HepG2 (cell line): ENCODE data around the gene SLC35B2. TPM values are rescaled to one million over a fixed set of nuclear protein-coding genes. Genes with fewer than 3 reads are reported as not detected.

Source experiments
- FOXA1 ChIP-seq, 2 experiments: fragments of 450-650 bp in 1 of 2; sonication (generic) in 1 of 2; formaldehyde crosslinking in 1 of 2; IDR thresholded peaks; 2 replicates each; pipeline versions ENCODE4 v1.4.0 to v1.6.1; 2016 to 2020; ENCODE audit warnings: missing genetic modification reagents in 1 of 2
- GABPB1 ChIP-seq: IDR thresholded peaks from 2 replicates; pipeline ENCODE4 v1.6.1; 2016; ENCODE audit warnings: mild to moderate bottlenecking, missing genetic modification reagents, moderate library complexity, missing compliant biosample characterization
- HNRNPK ChIP-seq: fragments of 200-400 bp; formaldehyde crosslinking; IDR thresholded peaks from 2 replicates; pipeline ENCODE4 v1.6.1; 2018; ENCODE audit warnings: low read length, low read depth, moderate library complexity, mild to moderate bottlenecking; ENCODE audit not compliant: poor library complexity, severe bottlenecking
- IRF2 ChIP-seq: IDR thresholded peaks from 2 replicates; pipeline ENCODE4 v1.6.1; 2018; ENCODE audit warnings: missing genetic modification reagents, missing compliant biosample characterization
- KAT8 ChIP-seq: IDR thresholded peaks from 2 replicates; pipeline ENCODE4 v1.6.1; 2016; ENCODE audit warnings: missing genetic modification reagents, missing compliant biosample characterization
- NFRKB ChIP-seq: fragments of 450-650 bp; IDR thresholded peaks from 2 replicates; pipeline ENCODE4 v1.6.1; 2017
- SPEN ChIP-seq: sonication (generic); formaldehyde crosslinking; IDR thresholded peaks from 2 replicates; pipeline ENCODE4 v1.5.1; 2020; ENCODE audit warnings: low read depth, mild to moderate bottlenecking, missing genetic modification reagents
- SRF ChIP-seq: IDR thresholded peaks from 2 replicates; pipeline ENCODE4 v1.6.1; 2011; ENCODE audit warnings: mild to moderate bottlenecking, low read depth, low read length, moderate library complexity
- TBX2 ChIP-seq: sonication (generic); formaldehyde crosslinking; IDR thresholded peaks from 2 replicates; pipeline ENCODE4 v1.5.0; 2020; ENCODE audit warnings: missing genetic modification reagents, mild to moderate bottlenecking, borderline replicate concordance
- TSC22D2 ChIP-seq: sonication (generic); formaldehyde crosslinking; IDR thresholded peaks from 2 replicates; pipeline ENCODE4 v1.5.1; 2020; ENCODE audit warnings: missing genetic modification reagents, mild to moderate bottlenecking, borderline replicate concordance
- ZFP41 ChIP-seq: sonication (generic); formaldehyde crosslinking; IDR thresholded peaks from 2 replicates; pipeline ENCODE4 v1.4.0; 2020; ENCODE audit warnings: mild to moderate bottlenecking, missing genetic modification reagents, borderline replicate concordance
- ZFX ChIP-seq: sonication (generic); formaldehyde crosslinking; IDR thresholded peaks from 2 replicates; pipeline ENCODE4 v1.4.0; 2020; ENCODE audit warnings: mild to moderate bottlenecking, low read depth, missing genetic modification reagents, moderate library complexity
- ZFY ChIP-seq: sonication (generic); formaldehyde crosslinking; IDR thresholded peaks from 2 replicates; pipeline ENCODE4 v1.4.0; 2020; ENCODE audit warnings: missing genetic modification reagents
- ZNF333 ChIP-seq: sonication (generic); formaldehyde crosslinking; IDR thresholded peaks from 2 replicates; pipeline ENCODE4 v1.4.0; 2020; ENCODE audit warnings: mild to moderate bottlenecking, missing genetic modification reagents, borderline replicate concordance
- ZNF619 ChIP-seq: sonication (generic); formaldehyde crosslinking; IDR thresholded peaks from 2 replicates; pipeline ENCODE4 v1.4.0; 2020; ENCODE audit warnings: mild to moderate bottlenecking, missing genetic modification reagents
- ZNF768 ChIP-seq: sonication (generic); formaldehyde crosslinking; IDR thresholded peaks from 2 replicates; pipeline ENCODE4 v1.4.0; 2020; ENCODE audit warnings: missing genetic modification reagents
- ZNF773 ChIP-seq: sonication (generic); formaldehyde crosslinking; IDR thresholded peaks from 2 replicates; pipeline ENCODE4 v1.4.0; 2020; ENCODE audit warnings: missing genetic modification reagents, borderline replicate concordance
- polyA plus RNA-seq, 8 experiments: library from polyadenylated mRNA; depleted of rRNA in 3 of 8; stranded (reverse) in 7 of 8; unstranded in 1 of 8; fragments of >200 nt; fragmentation: Illumina TruSeq in 4 of 8; extraction: Trizol in 4 of 8; gene quantifications; 2 replicates each; pipeline versions ENCODE4 v1.2.1 to v1.2.3, GENCODE V29; 2011 to 2016; ENCODE audit warnings: low read depth in 4 of 8, missing spikeins in 1 of 8, mixed read lengths in 1 of 8; ENCODE audit not compliant: insufficient read depth in 1 of 8
- total RNA-seq, 5 experiments: library from RNA; depleted of rRNA; stranded (reverse); fragments of >200 nt; fragmentation: Illumina TruSeq; extraction: Trizol; gene quantifications; 2 replicates each; pipeline ENCODE4 v1.2.3, GENCODE V29; 2016; ENCODE audit warnings: low read depth in 1 of 5
- TF ChIP-seq, protein P1 (sequence below): IDR thresholded peaks from 2 replicates; pipeline ENCODE4 v1.6.1; 2016; ENCODE audit warnings: low read depth, borderline replicate concordance
- TF ChIP-seq, protein P2 (sequence below): IDR thresholded peaks from 2 replicates; pipeline ENCODE4 v1.6.1; 2016; ENCODE audit warnings: missing genetic modification reagents, missing compliant biosample characterization
- TF ChIP-seq, protein P3 (sequence below): sonication (generic); formaldehyde crosslinking; IDR thresholded peaks from 2 replicates; pipeline ENCODE4 v1.5.1; 2020; ENCODE audit warnings: missing genetic modification reagents, mild to moderate bottlenecking, borderline replicate concordance
- TF ChIP-seq, protein P4 (sequence below): sonication (generic); formaldehyde crosslinking; IDR thresholded peaks from 2 replicates; pipeline ENCODE4 v1.4.0; 2020; ENCODE audit warnings: missing genetic modification reagents
- TF ChIP-seq, protein P5 (sequence below): sonication (generic); formaldehyde crosslinking; IDR thresholded peaks from 2 replicates; pipeline ENCODE4 v1.8.0; 2022; ENCODE audit warnings: mild to moderate bottlenecking, missing genetic modification reagents, moderate library complexity

SLC35B2 gene
- total and polyA plus RNA-seq, 2 of the 13 experiments (the other 11 are each of a cell fraction or from before 2014, with no cell fraction given) = 61.1 to 148 TPM

DNA sequence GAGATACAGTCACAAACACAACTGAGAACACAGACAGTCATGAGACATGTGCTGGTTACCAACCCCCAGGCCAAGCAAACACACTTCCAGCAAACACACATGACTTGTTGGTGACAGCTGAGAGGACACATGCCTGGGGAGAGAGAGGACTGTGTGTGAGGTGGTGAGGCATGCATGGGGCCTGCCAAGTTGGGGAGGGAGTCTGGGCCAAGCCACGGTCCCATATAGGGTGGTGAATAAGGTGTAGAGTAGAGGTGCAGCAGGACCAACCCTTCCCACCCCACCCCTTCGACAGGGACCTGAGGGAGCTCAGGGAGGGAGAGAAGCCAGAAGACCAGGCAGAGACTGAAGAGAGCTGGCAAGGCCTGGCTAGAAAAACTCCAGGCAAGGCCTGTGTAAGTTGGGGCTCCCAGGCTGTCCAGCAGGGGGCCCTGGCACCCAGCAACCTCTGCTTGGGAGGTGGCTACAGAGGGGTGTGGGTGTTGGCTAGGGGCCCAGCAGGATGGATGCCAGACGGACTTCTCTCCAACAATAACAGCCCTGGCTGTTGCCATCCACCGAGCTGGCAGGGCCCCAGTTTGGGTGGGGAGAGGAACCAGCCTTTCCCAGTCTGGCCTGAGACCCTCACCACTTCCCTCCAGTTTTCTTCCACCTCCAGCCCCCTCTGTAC lies 35.9 kb downstream of the SLC35B2 start (continued):
- no peak for TF ChIP-seq HNRNPK
- TF ChIP-seq ZFX (CRISPR knock-in tag) = peak; percentile 90
- no peak for TF ChIP-seq ZNF773
- TF ChIP-seq KAT8 = peak; percentile 84
- TF ChIP-seq SRF = no peak
- no peak for TF ChIP-seq ZNF333 (CRISPR knock-in tag)
- peak; percentile 52; the same call in 1 of the 2 replicates for TF ChIP-seq ZNF619 (CRISPR knock-in tag)
- TF ChIP-seq, protein P1, sequence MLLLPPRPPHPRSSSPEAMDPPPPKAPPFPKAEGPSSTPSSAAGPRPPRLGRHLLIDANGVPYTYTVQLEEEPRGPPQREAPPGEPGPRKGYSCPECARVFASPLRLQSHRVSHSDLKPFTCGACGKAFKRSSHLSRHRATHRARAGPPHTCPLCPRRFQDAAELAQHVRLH (CRISPR knock-in tag) = peak; percentile 69; the same call in 1 of the 2 replicates
- no peak for TF ChIP-seq FOXA1 (IDR thresholded peaks at IDR 0.05)
- peak; percentile 4; the same call in 1 of the 2 replicates for TF ChIP-seq FOXA1 (CRISPR knock-in tag; IDR thresholded peaks at IDR 0.05)
- TF ChIP-seq, protein P2, sequence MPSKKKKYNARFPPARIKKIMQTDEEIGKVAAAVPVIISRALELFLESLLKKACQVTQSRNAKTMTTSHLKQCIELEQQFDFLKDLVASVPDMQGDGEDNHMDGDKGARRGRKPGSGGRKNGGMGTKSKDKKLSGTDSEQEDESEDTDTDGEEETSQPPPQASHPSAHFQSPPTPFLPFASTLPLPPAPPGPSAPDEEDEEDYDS (CRISPR knock-in tag) = 0 out of 2 replicates have a peak, but pooled peaks have one; percentile 12
- TF ChIP-seq TBX2 (CRISPR knock-in tag) = peak; percentile 57; the same call in 1 of the 2 replicates
- 0 out of 2 replicates have a peak, but pooled peaks have one; percentile 4 for TF ChIP-seq TSC22D2 (CRISPR knock-in tag)
- peak; percentile 52 for TF ChIP-seq GABPB1 (CRISPR knock-in tag)
- TF ChIP-seq, protein P3, sequence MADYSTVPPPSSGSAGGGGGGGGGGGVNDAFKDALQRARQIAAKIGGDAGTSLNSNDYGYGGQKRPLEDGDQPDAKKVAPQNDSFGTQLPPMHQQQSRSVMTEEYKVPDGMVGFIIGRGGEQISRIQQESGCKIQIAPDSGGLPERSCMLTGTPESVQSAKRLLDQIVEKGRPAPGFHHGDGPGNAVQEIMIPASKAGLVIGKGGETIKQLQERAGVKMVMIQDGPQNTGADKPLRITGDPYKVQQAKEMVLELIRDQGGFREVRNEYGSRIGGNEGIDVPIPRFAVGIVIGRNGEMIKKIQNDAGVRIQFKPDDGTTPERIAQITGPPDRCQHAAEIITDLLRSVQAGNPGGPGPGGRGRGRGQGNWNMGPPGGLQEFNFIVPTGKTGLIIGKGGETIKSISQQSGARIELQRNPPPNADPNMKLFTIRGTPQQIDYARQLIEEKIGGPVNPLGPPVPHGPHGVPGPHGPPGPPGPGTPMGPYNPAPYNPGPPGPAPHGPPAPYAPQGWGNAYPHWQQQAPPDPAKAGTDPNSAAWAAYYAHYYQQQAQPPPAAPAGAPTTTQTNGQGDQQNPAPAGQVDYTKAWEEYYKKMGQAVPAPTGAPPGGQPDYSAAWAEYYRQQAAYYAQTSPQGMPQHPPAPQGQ (CRISPR knock-in tag) = 0 out of 2 replicates have a peak, but pooled peaks have one; percentile 81
- TF ChIP-seq, protein P4, sequence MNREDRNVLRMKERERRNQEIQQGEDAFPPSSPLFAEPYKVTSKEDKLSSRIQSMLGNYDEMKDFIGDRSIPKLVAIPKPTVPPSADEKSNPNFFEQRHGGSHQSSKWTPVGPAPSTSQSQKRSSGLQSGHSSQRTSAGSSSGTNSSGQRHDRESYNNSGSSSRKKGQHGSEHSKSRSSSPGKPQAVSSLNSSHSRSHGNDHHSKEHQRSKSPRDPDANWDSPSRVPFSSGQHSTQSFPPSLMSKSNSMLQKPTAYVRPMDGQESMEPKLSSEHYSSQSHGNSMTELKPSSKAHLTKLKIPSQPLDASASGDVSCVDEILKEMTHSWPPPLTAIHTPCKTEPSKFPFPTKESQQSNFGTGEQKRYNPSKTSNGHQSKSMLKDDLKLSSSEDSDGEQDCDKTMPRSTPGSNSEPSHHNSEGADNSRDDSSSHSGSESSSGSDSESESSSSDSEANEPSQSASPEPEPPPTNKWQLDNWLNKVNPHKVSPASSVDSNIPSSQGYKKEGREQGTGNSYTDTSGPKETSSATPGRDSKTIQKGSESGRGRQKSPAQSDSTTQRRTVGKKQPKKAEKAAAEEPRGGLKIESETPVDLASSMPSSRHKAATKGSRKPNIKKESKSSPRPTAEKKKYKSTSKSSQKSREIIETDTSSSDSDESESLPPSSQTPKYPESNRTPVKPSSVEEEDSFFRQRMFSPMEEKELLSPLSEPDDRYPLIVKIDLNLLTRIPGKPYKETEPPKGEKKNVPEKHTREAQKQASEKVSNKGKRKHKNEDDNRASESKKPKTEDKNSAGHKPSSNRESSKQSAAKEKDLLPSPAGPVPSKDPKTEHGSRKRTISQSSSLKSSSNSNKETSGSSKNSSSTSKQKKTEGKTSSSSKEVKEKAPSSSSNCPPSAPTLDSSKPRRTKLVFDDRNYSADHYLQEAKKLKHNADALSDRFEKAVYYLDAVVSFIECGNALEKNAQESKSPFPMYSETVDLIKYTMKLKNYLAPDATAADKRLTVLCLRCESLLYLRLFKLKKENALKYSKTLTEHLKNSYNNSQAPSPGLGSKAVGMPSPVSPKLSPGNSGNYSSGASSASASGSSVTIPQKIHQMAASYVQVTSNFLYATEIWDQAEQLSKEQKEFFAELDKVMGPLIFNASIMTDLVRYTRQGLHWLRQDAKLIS (CRISPR knock-in tag) = no peak
- peak; percentile 61; the same call in 1 of the 2 replicates for TF ChIP-seq ZNF768 (CRISPR knock-in tag)
- TF ChIP-seq, protein P5, sequence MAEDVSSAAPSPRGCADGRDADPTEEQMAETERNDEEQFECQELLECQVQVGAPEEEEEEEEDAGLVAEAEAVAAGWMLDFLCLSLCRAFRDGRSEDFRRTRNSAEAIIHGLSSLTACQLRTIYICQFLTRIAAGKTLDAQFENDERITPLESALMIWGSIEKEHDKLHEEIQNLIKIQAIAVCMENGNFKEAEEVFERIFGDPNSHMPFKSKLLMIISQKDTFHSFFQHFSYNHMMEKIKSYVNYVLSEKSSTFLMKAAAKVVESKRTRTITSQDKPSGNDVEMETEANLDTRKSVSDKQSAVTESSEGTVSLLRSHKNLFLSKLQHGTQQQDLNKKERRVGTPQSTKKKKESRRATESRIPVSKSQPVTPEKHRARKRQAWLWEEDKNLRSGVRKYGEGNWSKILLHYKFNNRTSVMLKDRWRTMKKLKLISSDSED (CRISPR knock-in tag) = no peak
- peak; percentile 85 for TF ChIP-seq ZFY
- peak; percentile 62; the same call in 1 of the 2 replicates for TF ChIP-seq SPEN (CRISPR knock-in tag)
- peak; percentile 62 for TF ChIP-seq IRF2 (CRISPR knock-in tag)
- TF ChIP-seq NFRKB = no peak
- no peak for TF ChIP-seq ZFP41 (CRISPR knock-in tag)
